Liver (tissue), 9 donors: Measurements from ENCODE around the gene EDC4. TPM values are rescaled to one million over a fixed set of nuclear protein-coding genes. Genes with fewer than 3 reads are reported as not detected.

Source experiments
- DNase-seq: peaks from one replicate; pipeline ENCODE4 v3.0.0-alpha.2; 2017; ENCODE audit warnings: low spot score
- H3K27ac ChIP-seq, 2 donors: one replicate each; pipeline ENCODE4 v1.7.0; 2013; ENCODE audit warnings: inconsistent platforms in 2 of 2, low read length in 2 of 2, control low read depth in 1 of 2, low read depth in 1 of 2, mild to moderate bottlenecking in 1 of 2
- H3K27me3 ChIP-seq, 4 donors: one replicate each; pipeline versions ENCODE4 v1.6.1 to v1.7.0; 2013; ENCODE audit warnings: low read length in 3 of 4, inconsistent platforms in 1 of 4, mild to moderate bottlenecking in 1 of 4, moderate library complexity in 1 of 4; ENCODE audit not compliant: control insufficient read depth in 4 of 4, insufficient read depth in 4 of 4
- H3K36me3 ChIP-seq, 4 donors: one replicate each; pipeline versions ENCODE4 v1.6.1 to v1.7.0; 2013; ENCODE audit warnings: low read length in 3 of 4, mild to moderate bottlenecking in 3 of 4, low read depth in 1 of 4, moderate library complexity in 1 of 4; ENCODE audit not compliant: control insufficient read depth in 4 of 4, insufficient read depth in 3 of 4
- H3K4me1 ChIP-seq, 4 donors: one replicate each; pipeline versions ENCODE4 v1.6.1 to v1.7.0; 2013; ENCODE audit warnings: low read length in 3 of 4, mild to moderate bottlenecking in 3 of 4, moderate library complexity in 1 of 4; ENCODE audit not compliant: control insufficient read depth in 4 of 4, insufficient read depth in 4 of 4
- H3K4me3 ChIP-seq, 3 donors: one replicate each; pipeline versions ENCODE4 v1.6.1 to v1.7.0; 2013; ENCODE audit warnings: low read length in 3 of 3, control low read depth in 1 of 3, low read depth in 1 of 3, mild to moderate bottlenecking in 1 of 3
- H3K9ac ChIP-seq, 2 donors: one replicate each; pipeline ENCODE4 v1.7.0; 2013; ENCODE audit warnings: low read length in 2 of 2, mild to moderate bottlenecking in 2 of 2, moderate library complexity in 2 of 2, control low read depth in 1 of 2, low read depth in 1 of 2
- H3K9me3 ChIP-seq, 4 donors: one replicate each; pipeline versions ENCODE4 v1.6.1 to v1.7.0; 2013; ENCODE audit warnings: low read length in 3 of 4; ENCODE audit not compliant: control insufficient read depth in 4 of 4
- ATF3 ChIP-seq: IDR thresholded peaks from 2 replicates; pipeline ENCODE4 v1.6.1; 2016; ENCODE audit warnings: antibody characterized with exemption
- CTCF ChIP-seq: fragments of 150-350 bp; IDR thresholded peaks from 2 replicates; pipeline ENCODE4 v1.5.1; 2017; ENCODE audit warnings: improper control_type of control experiment, low read depth, low read length; ENCODE audit not compliant: missing input control
- EGR1 ChIP-seq, 2 donors: IDR thresholded peaks; 2 replicates each; pipeline ENCODE4 v1.6.1; 2016 to 2018; ENCODE audit warnings: antibody characterized with exemption in 2 of 2, low read depth in 2 of 2
- FOXA1 ChIP-seq: IDR thresholded peaks from 2 replicates; pipeline ENCODE4 v1.6.1; 2016; ENCODE audit warnings: antibody characterized with exemption
- FOXA2 ChIP-seq: IDR thresholded peaks from 2 replicates; pipeline ENCODE4 v1.6.1; 2016; ENCODE audit warnings: antibody characterized with exemption
- GABPA ChIP-seq, 2 donors: IDR thresholded peaks in 1 of 2; conservative IDR thresholded peaks in 1 of 2; 2 replicates each; pipeline ENCODE4 v1.6.1; 2016; ENCODE audit warnings: antibody characterized with exemption in 2 of 2, mild to moderate bottlenecking in 1 of 2, moderate library complexity in 1 of 2
- HNF4A ChIP-seq, 2 donors: conservative IDR thresholded peaks; 2 replicates each; pipeline ENCODE4 v1.6.1; 2016; ENCODE audit warnings: antibody characterized with exemption in 2 of 2, mild to moderate bottlenecking in 2 of 2
- HNF4G ChIP-seq: IDR thresholded peaks from 2 replicates; pipeline ENCODE4 v1.6.1; 2016; ENCODE audit warnings: antibody characterized with exemption
- JUND ChIP-seq, 2 donors: IDR thresholded peaks; 2 replicates each; pipeline ENCODE4 v1.6.1; 2016; ENCODE audit warnings: antibody characterized with exemption in 2 of 2
- MAX ChIP-seq: IDR thresholded peaks from 2 replicates; pipeline ENCODE4 v1.6.1; 2016; ENCODE audit warnings: antibody characterized with exemption
- NR2F2 ChIP-seq: IDR thresholded peaks from 2 replicates; pipeline ENCODE4 v1.6.1; 2016; ENCODE audit warnings: antibody characterized with exemption
- RAD21 ChIP-seq, 2 donors: IDR thresholded peaks; 2 replicates each; pipeline ENCODE4 v1.6.1; 2016; ENCODE audit warnings: antibody characterized with exemption in 2 of 2, mild to moderate bottlenecking in 2 of 2
- REST ChIP-seq: IDR thresholded peaks from 2 replicates; pipeline ENCODE4 v1.6.1; 2016; ENCODE audit warnings: antibody characterized with exemption, mild to moderate bottlenecking
- RXRA ChIP-seq, 2 donors: IDR thresholded peaks; 2 replicates each; pipeline ENCODE4 v1.6.1; 2017 to 2018; ENCODE audit warnings: antibody characterized with exemption in 2 of 2, mild to moderate bottlenecking in 1 of 2
- SP1 ChIP-seq: IDR thresholded peaks from 2 replicates; pipeline ENCODE4 v1.6.1; 2018; ENCODE audit warnings: antibody characterized with exemption, mild to moderate bottlenecking
- TAF1 ChIP-seq: conservative IDR thresholded peaks from 2 replicates; pipeline ENCODE4 v1.6.1; 2016; ENCODE audit warnings: antibody characterized with exemption, mild to moderate bottlenecking
- YY1 ChIP-seq: IDR thresholded peaks from 2 replicates; pipeline ENCODE4 v1.6.1; 2016; ENCODE audit warnings: antibody characterized with exemption, mild to moderate bottlenecking
- ZBTB33 ChIP-seq: IDR thresholded peaks from 2 replicates; pipeline ENCODE4 v1.6.1; 2016; ENCODE audit warnings: antibody characterized with exemption
- WGBS: extraction: QIAGEN DNeasy Blood & Tissue Kit; methylation state at CpG from one replicate; pipeline ENCODE4 v1.1.7; 2013; 5-methylcytosine and 5-hydroxymethylcytosine counted together
- polyA plus RNA-seq, 2 donors: library from polyadenylated mRNA; stranded (reverse) in 1 of 2; unstranded in 1 of 2; fragments of 200-250 nt in 1 of 2; fragments of >200 nt in 1 of 2; fragmentation: Nextera tagmentation in 1 of 2; extraction: Ambion mirVana in 1 of 2; gene quantifications; one replicate each; pipeline versions ENCODE4 v1.2.1 to v1.2.3, GENCODE V29; 2013 to 2015
- total RNA-seq, 2 donors: library from RNA; depleted of rRNA; stranded (reverse); fragments of >200 nt; gene quantifications; one replicate each; pipeline ENCODE4 v1.2.3, GENCODE V29; 2014
- donor health status: healthy.
- donor health status: healthy.
- donor health status: healthy.
- donor health status: healthy.
- donor health status: healthy.

EDC4 gene
- total and polyA plus RNA-seq, 4 donors = 17.7 to 26.8 (median 21.6) TPM

- no peak for DNase-seq
- Histone ChIP-seq H3K27ac (no peak overlapping the region), H3K9me3 (no peaks in the 10 kb centered on the region), H3K4me1 (peaks cover 3 to 29% (median 24%) of the 10 kb centered on the region in 4 donors), H3K36me3 (peaks cover 0 to 23% (median 16%) of the 10 kb centered on the region in 4 donors), H3K9ac (no peak overlapping the region), H3K4me3 (no peak overlapping the region), H3K27me3 (no peaks in the 10 kb centered on the region)
- no peak for TF ChIP-seq RAD21 (IDR thresholded peaks at IDR 0.05)
- TF ChIP-seq SP1 = no peak
- TF ChIP-seq FOXA2 = no peak
- no peak for TF ChIP-seq NR2F2
- no peak for TF ChIP-seq FOXA1
- no peak for TF ChIP-seq JUND (IDR thresholded peaks at IDR 0.05)
- TF ChIP-seq MAX = no peak
- no peak for TF ChIP-seq TAF1
- TF ChIP-seq HNF4G = no peak
- TF ChIP-seq ZBTB33 = no peak
- no peak for TF ChIP-seq REST
- TF ChIP-seq EGR1 (IDR thresholded peaks at IDR 0.05; ENCODE audit: low read depth in 2 of 2) = no peak
- no peak for TF ChIP-seq RXRA (IDR thresholded peaks at IDR 0.05)
- no peak for TF ChIP-seq YY1
- TF ChIP-seq HNF4A (conservative IDR thresholded peaks at IDR 0.05) = no peak
- no peak for TF ChIP-seq CTCF
- TF ChIP-seq ATF3 = no peak
- no peak for TF ChIP-seq GABPA (IDR thresholded peaks at IDR 0.05 in 1 of 2, conservative IDR thresholded peaks at IDR 0.05 in 1 of 2)
- 81% methylated on average over 2 of the region's 2 CpGs for WGBS
Measured at GRCh38 chr16:67910158-67910557, 37.3 kb downstream of the EDC4 start.
